Fibroblast of skin of left quadriceps (primary cell): ENCODE measurements around the gene TFF2.

Source experiments
- DNase-seq, 2 experiments: peaks; one replicate each; pipeline ENCODE4 v3.0.0-alpha.2; 2013; ENCODE audit warnings: low read depth in 2 of 2

The TFF2 gene

GRCh38 chr21:42366292-42367010, 15.7 kb upstream of the TFF2 start, which contains the start of gene TFF1:
TSS of gene TFF1 (minus strand) at chr21:42366535. CDS start at chr21:42366495, 40 bp downstream.
- DNase-seq = no peak

- DNase-seq = no peak
Observed at GRCh38 chr21:42365770-42366169, 15.0 kb upstream of the TFF2 start.

- no peak for DNase-seq
Observed at GRCh38 chr21:42364304-42364865, 13.6 kb upstream of the TFF2 start.

- no peak for DNase-seq
Observed at GRCh38 chr21:42363312-42363711, 12.5 kb upstream of the TFF2 start.

- no peak for DNase-seq
Observed at GRCh38 chr21:42362700-42363099, 11.9 kb upstream of the TFF2 start.

GRCh38 chr21:42362198-42362597, 11.4 kb upstream of the TFF2 start:
- DNase-seq = no peak

- DNase-seq = no peak
Observed at GRCh38 chr21:42361286-42361685, 10.5 kb upstream of the TFF2 start.

GRCh38 chr21:42360317-42360716, 9.5 kb upstream of the TFF2 start:
- DNase-seq = no peak

- no peak for DNase-seq
Observed at GRCh38 chr21:42358937-42359336, 8.1 kb upstream of the TFF2 start.

GRCh38 chr21:42358261-42358660, 7.5 kb upstream of the TFF2 start:
- no peak for DNase-seq

- no peak for DNase-seq
Observed at GRCh38 chr21:42357307-42357706, 6.5 kb upstream of the TFF2 start.

- DNase-seq = no peak
Observed at GRCh38 chr21:42356650-42357049, 5.9 kb upstream of the TFF2 start.

GRCh38 chr21:42356046-42356445, 5.3 kb upstream of the TFF2 start:
- no peak for DNase-seq

GRCh38 chr21:42353623-42354022, 2.8 kb upstream of the TFF2 start:
- no peak for DNase-seq

GRCh38 chr21:42352441-42353095, 1.8 kb upstream of the TFF2 start:
- no peak for DNase-seq

- DNase-seq = no peak
Observed at GRCh38 chr21:42351626-42352440, 1.0 kb upstream of the TFF2 start.

- no peak for DNase-seq
Observed at GRCh38 chr21:42350318-42350910, 380 bp downstream of the TFF2 start.

- no peak for DNase-seq
Observed at GRCh38 chr21:42349420-42350317, 1.1 kb downstream of the TFF2 start.

- no peak for DNase-seq
Observed at GRCh38 chr21:42348762-42349161, 2.0 kb downstream of the TFF2 start.

GRCh38 chr21:42347601-42348327, 3.0 kb downstream of the TFF2 start:
- no peak for DNase-seq
